Smooth muscle cell (in vitro differentiated cells): ENCODE data around the gene ARHGEF3. TPM values are rescaled to one million over a fixed set of nuclear protein-coding genes. Genes with fewer than 3 reads are reported as not detected.

Experiments
- DNase-seq: peaks from one replicate; lab custom pipeline; 2025; ENCODE audit not compliant: unreplicated experiment; lab: John Stamatoyannopoulos, UW
- H2AFZ ChIP-seq: fragments of 200-600 bp; sonication (generic); 2 replicates; pipeline ENCODE4 v1.6.0; 2016; ENCODE audit warnings: antibody characterized with exemption, low read depth, mild to moderate bottlenecking
- H3F3A ChIP-seq: fragments of 200-600 bp; sonication (generic); 2 replicates; pipeline ENCODE4 v1.6.0; 2017; ENCODE audit warnings: antibody characterized with exemption, low read depth
- H3K27ac ChIP-seq: fragments of 200-600 bp; sonication (generic); 2 replicates; pipeline ENCODE4 v1.5.1; 2016; ENCODE audit warnings: low read depth, mild to moderate bottlenecking
- H3K27me3 ChIP-seq: fragments of 200-600 bp; sonication (generic); 2 replicates; pipeline ENCODE4 v1.6.1; 2016; ENCODE audit warnings: low read depth, mild to moderate bottlenecking
- H3K36me3 ChIP-seq: fragments of 200-600 bp; sonication (generic); 2 replicates; pipeline ENCODE4 v1.5.1; 2016; ENCODE audit warnings: low read depth
- H3K4me1 ChIP-seq: fragments of 200-600 bp; sonication (generic); 2 replicates; pipeline ENCODE4 v1.5.1; 2016; ENCODE audit warnings: low read depth
- H3K4me2 ChIP-seq: fragments of 200-600 bp; sonication (generic); 2 replicates; pipeline ENCODE4 v1.6.0; 2016; ENCODE audit warnings: mild to moderate bottlenecking
- H3K4me3 ChIP-seq: fragments of 200-600 bp; sonication (generic); 2 replicates; pipeline ENCODE4 v1.5.1; 2016; ENCODE audit warnings: mild to moderate bottlenecking
- H3K79me2 ChIP-seq: fragments of 200-600 bp; sonication (generic); 2 replicates; pipeline ENCODE4 v1.6.0; 2016; ENCODE audit warnings: low read depth, mild to moderate bottlenecking
- H3K9ac ChIP-seq: fragments of 200-600 bp; sonication (generic); 2 replicates; pipeline ENCODE4 v1.6.0; 2016; ENCODE audit warnings: low read depth
- H3K9me3 ChIP-seq: fragments of 200-600 bp; sonication (generic); replicated peaks from 2 replicates; pipeline ENCODE4 v1.5.1; 2016; ENCODE audit warnings: low read depth
- H4K20me1 ChIP-seq: fragments of 200-600 bp; sonication (generic); 2 replicates; pipeline ENCODE4 v1.6.0; 2016; ENCODE audit warnings: low read depth
- WGBS: methylation state at CpG from one replicate; pipeline ENCODE4 v1.1.7; 2016; ENCODE audit warnings: low lambda C conversion rate; 5-methylcytosine and 5-hydroxymethylcytosine counted together
- polyA plus RNA-seq: library from polyadenylated mRNA; unstranded; fragments of >200 nt; fragmentation: Nextera tagmentation; extraction: Ambion mirVana; gene quantifications from 2 replicates; pipeline ENCODE4 v1.2.1, GENCODE V29; 2016
- total RNA-seq: library from RNA; depleted of rRNA; stranded (reverse); fragments of >200 nt; gene quantifications from 2 replicates; pipeline ENCODE4 v1.2.3, GENCODE V29; 2014
- TF ChIP-seq, protein P1 (sequence below): fragments of 200-600 bp; sonication (generic); IDR thresholded peaks from 2 replicates; pipeline ENCODE4 v1.5.1; 2017; ENCODE audit warnings: borderline replicate concordance, mild to moderate bottlenecking, antibody characterized with exemption; ENCODE audit not compliant: insufficient read depth, poor library complexity, severe bottlenecking

ARHGEF3 gene
- total and polyA plus RNA-seq, 2 experiments from 2014 or later, result 131 to 137 TPM

DNA sequence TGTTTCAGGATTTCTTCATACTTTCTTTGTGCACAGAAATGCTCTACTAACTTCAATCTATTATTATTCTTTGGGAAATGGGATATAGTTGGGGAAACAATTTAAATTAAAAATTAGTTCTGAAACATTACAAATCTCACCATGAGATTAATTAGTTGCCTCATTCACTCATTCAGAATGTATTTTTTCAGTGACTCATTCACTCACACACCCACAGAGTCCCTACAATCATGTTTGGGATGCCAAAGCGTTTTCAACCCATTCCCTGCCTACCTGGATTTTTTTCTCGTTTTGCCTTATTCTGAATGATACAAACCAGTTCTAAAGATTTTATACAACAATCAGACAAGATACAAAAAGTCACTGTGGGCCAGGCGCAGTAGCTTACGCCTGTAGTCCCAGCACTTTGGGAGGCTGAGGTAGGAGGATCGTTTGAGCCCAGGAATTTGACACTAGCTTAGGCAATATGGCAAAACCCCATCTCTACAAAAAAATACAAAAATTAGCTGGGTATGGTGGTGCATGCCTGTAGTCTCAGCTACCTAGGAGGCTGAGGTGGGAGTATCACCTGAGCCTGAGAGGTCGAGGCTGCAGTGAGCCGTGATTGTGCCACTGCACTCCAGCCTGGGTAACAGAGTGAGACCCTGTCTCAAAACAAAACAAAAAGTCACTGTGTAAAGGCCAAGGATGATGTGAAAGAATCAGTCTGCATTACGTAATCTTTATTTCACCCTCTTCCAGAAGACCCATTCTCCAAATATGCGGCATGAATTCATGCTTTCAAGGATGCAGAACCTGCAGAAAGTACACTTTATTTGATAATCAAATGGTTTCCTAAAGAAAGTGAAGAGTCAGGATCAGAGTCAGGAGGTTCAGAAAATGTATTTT lies 34.8 kb upstream of the ARHGEF3 start:
- Histone ChIP-seq H3K4me3 (no peak overlapping the region), H2AFZ (no peak overlapping the region), H3K9me3 (no peaks in the 10 kb centered on the region), H3K27ac (peak overlapping the region; percentile 96), H3K4me2 (peak overlapping the region; percentile 65), H3F3A (peaks cover 25% of the 10 kb centered on the region), H4K20me1 (no peaks in the 10 kb centered on the region), H3K9ac (no peak overlapping the region), H3K27me3 (no peaks in the 10 kb centered on the region), H3K4me1 (peaks cover 32% of the 10 kb centered on the region), H3K79me2 (no peaks in the 10 kb centered on the region), H3K36me3 (no peaks in the 10 kb centered on the region)
- 75% methylated on average over 9 of the region's 9 CpGs for WGBS
- TF ChIP-seq, protein P1, sequence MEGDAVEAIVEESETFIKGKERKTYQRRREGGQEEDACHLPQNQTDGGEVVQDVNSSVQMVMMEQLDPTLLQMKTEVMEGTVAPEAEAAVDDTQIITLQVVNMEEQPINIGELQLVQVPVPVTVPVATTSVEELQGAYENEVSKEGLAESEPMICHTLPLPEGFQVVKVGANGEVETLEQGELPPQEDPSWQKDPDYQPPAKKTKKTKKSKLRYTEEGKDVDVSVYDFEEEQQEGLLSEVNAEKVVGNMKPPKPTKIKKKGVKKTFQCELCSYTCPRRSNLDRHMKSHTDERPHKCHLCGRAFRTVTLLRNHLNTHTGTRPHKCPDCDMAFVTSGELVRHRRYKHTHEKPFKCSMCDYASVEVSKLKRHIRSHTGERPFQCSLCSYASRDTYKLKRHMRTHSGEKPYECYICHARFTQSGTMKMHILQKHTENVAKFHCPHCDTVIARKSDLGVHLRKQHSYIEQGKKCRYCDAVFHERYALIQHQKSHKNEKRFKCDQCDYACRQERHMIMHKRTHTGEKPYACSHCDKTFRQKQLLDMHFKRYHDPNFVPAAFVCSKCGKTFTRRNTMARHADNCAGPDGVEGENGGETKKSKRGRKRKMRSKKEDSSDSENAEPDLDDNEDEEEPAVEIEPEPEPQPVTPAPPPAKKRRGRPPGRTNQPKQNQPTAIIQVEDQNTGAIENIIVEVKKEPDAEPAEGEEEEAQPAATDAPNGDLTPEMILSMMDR, result no peak
- no peak for DNase-seq

GRCh38 chr3:56835650-56836227 lies 34.0 kb upstream of the ARHGEF3 start:
- TF ChIP-seq, protein P1, result no peak
- 55% methylated on average over 6 of the region's 6 CpGs for WGBS
- Histone ChIP-seq H3K27me3 (no peaks in the 10 kb centered on the region), H3K9me3 (no peaks in the 10 kb centered on the region), H3K4me1 (peaks cover 29% of the 10 kb centered on the region), H3K27ac (peak overlapping the region; percentile 96), H2AFZ (no peak overlapping the region), H4K20me1 (no peaks in the 10 kb centered on the region), H3K9ac (no peak overlapping the region), H3K79me2 (no peaks in the 10 kb centered on the region), H3K4me2 (peak overlapping the region; percentile 65), H3K4me3 (no peak overlapping the region), H3F3A (peaks cover 19% of the 10 kb centered on the region), H3K36me3 (no peaks in the 10 kb centered on the region)
- no peak for DNase-seq

DNA sequence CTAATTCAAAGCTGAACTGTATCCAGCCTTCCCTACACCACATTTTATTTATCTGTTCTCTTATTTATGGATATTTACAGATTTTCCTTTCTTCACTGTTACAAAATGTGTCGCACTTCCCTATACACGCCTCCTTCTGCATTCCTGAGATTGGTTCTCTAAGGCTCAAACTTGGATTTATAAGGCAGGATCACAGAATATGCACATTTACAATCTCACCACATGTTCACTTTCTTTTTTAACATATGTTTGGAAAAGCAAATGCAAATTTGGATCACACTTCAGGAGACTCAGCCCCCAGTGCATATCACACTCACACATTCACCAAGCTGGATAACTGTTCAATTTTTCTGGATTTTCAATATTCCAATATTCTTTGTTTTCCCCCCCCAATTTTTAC lies 31.8 kb upstream of the ARHGEF3 start:
- DNase-seq, result no peak
- Histone ChIP-seq H3K27ac (no peak overlapping the region), H3K36me3 (no peaks in the 10 kb centered on the region), H2AFZ (no peak overlapping the region), H3K27me3 (no peaks in the 10 kb centered on the region), H3K9me3 (no peaks in the 10 kb centered on the region), H3K79me2 (no peaks in the 10 kb centered on the region), H3K4me2 (no peak overlapping the region), H3K4me1 (peaks cover 21% of the 10 kb centered on the region), H3F3A (peaks cover 16% of the 10 kb centered on the region), H3K4me3 (no peak overlapping the region), H3K9ac (no peak overlapping the region), H4K20me1 (no peaks in the 10 kb centered on the region)
- whole genome bisulfite sequencing, result 88% methylated on average over 2 of the region's 2 CpGs
- TF ChIP-seq, protein P1, result no peak

GRCh38 chr3:56833022-56833421 lies 31.3 kb upstream of the ARHGEF3 start:
- H3K27ac ChIP-seq, result no peak overlapping the region
- H3F3A ChIP-seq, result peaks cover 16% of the 10 kb centered on the region
- DNase-seq, result no peak
- no peak overlapping the region for H3K4me3 ChIP-seq
- H3K4me2 ChIP-seq, result no peak overlapping the region
- no peaks in the 10 kb centered on the region for H4K20me1 ChIP-seq
- no peaks in the 10 kb centered on the region for H3K36me3 ChIP-seq
- no peaks in the 10 kb centered on the region for H3K9me3 ChIP-seq
- no peak overlapping the region for H3K9ac ChIP-seq
- peaks cover 21% of the 10 kb centered on the region for H3K4me1 ChIP-seq
- no peaks in the 10 kb centered on the region for H3K27me3 ChIP-seq
- H3K79me2 ChIP-seq, result no peaks in the 10 kb centered on the region
- H2AFZ ChIP-seq, result no peak overlapping the region
- TF ChIP-seq, protein P1, result no peak
